HepG2 (cell line): ENCODE results near the gene CPB1. TPM values are rescaled to one million over a fixed set of nuclear protein-coding genes. Genes with fewer than 3 reads are reported as not detected.

ENCODE experiments used
- CBX1 ChIP-seq: IDR thresholded peaks from one replicate; pipeline ENCODE4 v1.6.1; 2016; ENCODE audit warnings: antibody characterized with exemption, low read depth
- TBL1XR1 ChIP-seq: fragments of 150-350 bp; IDR thresholded peaks from 2 replicates; pipeline ENCODE4 v1.6.1; 2014; ENCODE audit warnings: borderline replicate concordance, low read length; ENCODE audit not compliant: partially characterized antibody
- THAP9 ChIP-seq: sonication (generic); formaldehyde crosslinking; IDR thresholded peaks from 2 replicates; pipeline ENCODE4; 2020; ENCODE audit warnings: missing genetic modification reagents, mild to moderate bottlenecking, borderline replicate concordance
- ZNF136 ChIP-seq: sonication (generic); formaldehyde crosslinking; IDR thresholded peaks from 2 replicates; pipeline ENCODE4 v1.8.1; 2022; ENCODE audit warnings: low read depth, mild to moderate bottlenecking, moderate library complexity, missing genetic modification reagents
- ZNF383 ChIP-seq: sonication (generic); formaldehyde crosslinking; IDR thresholded peaks from 2 replicates; pipeline ENCODE4 v1.4.0; 2020; ENCODE audit warnings: missing genetic modification reagents, mild to moderate bottlenecking, borderline replicate concordance
- ZNF674 ChIP-seq: sonication (generic); formaldehyde crosslinking; IDR thresholded peaks from 2 replicates; pipeline ENCODE4 v1.5.0; 2020; ENCODE audit warnings: low read depth, mild to moderate bottlenecking, missing genetic modification reagents
- ZNF766 ChIP-seq: sonication (generic); formaldehyde crosslinking; IDR thresholded peaks from 2 replicates; pipeline ENCODE4 v1.5.0; 2020; ENCODE audit warnings: missing genetic modification reagents, borderline replicate concordance
- polyA plus RNA-seq, 8 experiments: library from polyadenylated mRNA; depleted of rRNA in 3 of 8; stranded (reverse) in 7 of 8; unstranded in 1 of 8; fragments of >200 nt; fragmentation: Illumina TruSeq in 4 of 8; extraction: Trizol in 4 of 8; gene quantifications; 2 replicates each; pipeline versions ENCODE4 v1.2.1 to v1.2.3, GENCODE V29; 2011 to 2016; ENCODE audit warnings: low read depth in 4 of 8, missing spikeins in 1 of 8, mixed read lengths in 1 of 8; ENCODE audit not compliant: insufficient read depth in 1 of 8
- total RNA-seq, 5 experiments: library from RNA; depleted of rRNA; stranded (reverse); fragments of >200 nt; fragmentation: Illumina TruSeq; extraction: Trizol; gene quantifications; 2 replicates each; pipeline ENCODE4 v1.2.3, GENCODE V29; 2016; ENCODE audit warnings: low read depth in 1 of 5
- TF ChIP-seq, protein P1 (sequence below): sonication (generic); formaldehyde crosslinking; IDR thresholded peaks from 2 replicates; pipeline ENCODE4 v1.4.0; 2020; ENCODE audit warnings: missing genetic modification reagents
- TF ChIP-seq, protein P2 (sequence below): sonication (generic); formaldehyde crosslinking; IDR thresholded peaks from 2 replicates; pipeline ENCODE4 v1.5.0; 2020; ENCODE audit warnings: missing genetic modification reagents

CPB1 gene
- total and polyA plus RNA-seq, 2 of the 13 experiments (the other 11 are each of a cell fraction or from before 2014, with no cell fraction given), result not detected

DNA sequence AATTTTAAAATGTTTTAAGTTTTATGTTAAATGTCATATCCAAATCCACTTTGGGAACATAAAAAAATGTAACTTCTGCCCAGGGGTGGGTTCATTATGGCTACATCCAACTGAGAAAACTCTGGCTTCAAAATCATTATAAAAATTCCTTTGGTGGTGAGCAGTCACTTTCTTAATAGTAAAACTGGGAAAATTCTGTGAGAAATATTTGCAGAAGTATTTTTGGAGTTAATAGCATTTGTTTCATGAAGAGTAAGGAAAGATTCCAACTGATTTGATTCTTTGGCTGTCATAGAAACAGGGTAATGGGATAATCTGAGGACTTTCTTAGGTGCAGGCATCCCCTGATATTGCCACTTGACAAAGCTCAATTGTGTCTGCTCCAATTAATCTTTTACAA is 76.3 kb downstream of the CPB1 start (continued):
- TF ChIP-seq, protein P1, sequence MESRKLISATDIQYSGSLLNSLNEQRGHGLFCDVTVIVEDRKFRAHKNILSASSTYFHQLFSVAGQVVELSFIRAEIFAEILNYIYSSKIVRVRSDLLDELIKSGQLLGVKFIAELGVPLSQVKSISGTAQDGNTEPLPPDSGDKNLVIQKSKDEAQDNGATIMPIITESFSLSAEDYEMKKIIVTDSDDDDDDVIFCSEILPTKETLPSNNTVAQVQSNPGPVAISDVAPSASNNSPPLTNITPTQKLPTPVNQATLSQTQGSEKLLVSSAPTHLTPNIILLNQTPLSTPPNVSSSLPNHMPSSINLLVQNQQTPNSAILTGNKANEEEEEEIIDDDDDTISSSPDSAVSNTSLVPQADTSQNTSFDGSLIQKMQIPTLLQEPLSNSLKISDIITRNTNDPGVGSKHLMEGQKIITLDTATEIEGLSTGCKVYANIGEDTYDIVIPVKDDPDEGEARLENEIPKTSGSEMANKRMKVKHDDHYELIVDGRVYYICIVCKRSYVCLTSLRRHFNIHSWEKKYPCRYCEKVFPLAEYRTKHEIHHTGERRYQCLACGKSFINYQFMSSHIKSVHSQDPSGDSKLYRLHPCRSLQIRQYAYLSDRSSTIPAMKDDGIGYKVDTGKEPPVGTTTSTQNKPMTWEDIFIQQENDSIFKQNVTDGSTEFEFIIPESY (CRISPR knock-in tag), result no peak
- TF ChIP-seq ZNF766 (CRISPR knock-in tag), result no peak
- TF ChIP-seq ZNF674, result no peak
- no peak for TF ChIP-seq CBX1
- TF ChIP-seq, protein P2, sequence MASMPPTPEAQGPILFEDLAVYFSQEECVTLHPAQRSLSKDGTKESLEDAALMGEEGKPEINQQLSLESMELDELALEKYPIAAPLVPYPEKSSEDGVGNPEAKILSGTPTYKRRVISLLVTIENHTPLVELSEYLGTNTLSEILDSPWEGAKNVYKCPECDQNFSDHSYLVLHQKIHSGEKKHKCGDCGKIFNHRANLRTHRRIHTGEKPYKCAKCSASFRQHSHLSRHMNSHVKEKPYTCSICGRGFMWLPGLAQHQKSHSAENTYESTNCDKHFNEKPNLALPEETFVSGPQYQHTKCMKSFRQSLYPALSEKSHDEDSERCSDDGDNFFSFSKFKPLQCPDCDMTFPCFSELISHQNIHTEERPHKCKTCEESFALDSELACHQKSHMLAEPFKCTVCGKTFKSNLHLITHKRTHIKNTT (CRISPR knock-in tag), result no peak
- TF ChIP-seq ZNF383 (CRISPR knock-in tag), result no peak
- no peak for TF ChIP-seq ZNF136
- TF ChIP-seq THAP9 (CRISPR knock-in tag), result no peak
- TF ChIP-seq TBL1XR1, result no peak
